HepG2 (cell line): ENCODE measurements around the gene MYH9. TPM values are rescaled to one million over a fixed set of nuclear protein-coding genes. Genes with fewer than 3 reads are reported as not detected.

ENCODE experiments used
- ARHGAP35 ChIP-seq: sonication (generic); formaldehyde crosslinking; IDR thresholded peaks from 2 replicates; pipeline ENCODE4 v1.9.0; 2022; ENCODE audit warnings: mild to moderate bottlenecking, inconsistent platforms, moderate library complexity, missing genetic modification reagents, borderline replicate concordance
- BHLHE40 ChIP-seq: IDR thresholded peaks from 2 replicates; pipeline ENCODE4 v1.6.1; 2011; ENCODE audit warnings: low read length, improper control_type of control experiment
- DNMT3B ChIP-seq: conservative IDR thresholded peaks from 2 replicates; pipeline ENCODE4 v1.6.1; 2016; ENCODE audit warnings: missing biosample characterization, control low read depth
- ETS1 ChIP-seq: sonication (generic); formaldehyde crosslinking; IDR thresholded peaks from 2 replicates; pipeline ENCODE4 v1.4.0; 2020; ENCODE audit warnings: missing genetic modification reagents
- EZH2 ChIP-seq: conservative IDR thresholded peaks from 2 replicates; pipeline ENCODE4 v1.6.1; 2012; ENCODE audit warnings: mild to moderate bottlenecking, low read depth, low read length, moderate library complexity
- FIP1L1 ChIP-seq: fragments of 200-400 bp; formaldehyde crosslinking; IDR thresholded peaks from 2 replicates; pipeline ENCODE4 v1.6.1; 2018; ENCODE audit warnings: low read depth, mild to moderate bottlenecking, low read length, moderate library complexity, borderline replicate concordance; ENCODE audit not compliant: insufficient read depth
- HES4 ChIP-seq: sonication (generic); formaldehyde crosslinking; IDR thresholded peaks from 2 replicates; pipeline ENCODE4 v1.9.0; 2021; ENCODE audit warnings: mild to moderate bottlenecking, missing genetic modification reagents, borderline replicate concordance
- HNF4A ChIP-seq: sonication (generic); formaldehyde crosslinking; IDR thresholded peaks from 2 replicates; pipeline ENCODE4 v1.4.0; 2020; ENCODE audit warnings: missing genetic modification reagents
- MAF1 ChIP-seq: sonication (generic); formaldehyde crosslinking; IDR thresholded peaks from 2 replicates; pipeline ENCODE4 v1.5.0; 2020; ENCODE audit warnings: missing genetic modification reagents, borderline replicate concordance
- RFX3 ChIP-seq: IDR thresholded peaks from 2 replicates; pipeline ENCODE4 v1.6.1; 2016; ENCODE audit warnings: missing biosample characterization, missing genetic modification reagents
- RXRA ChIP-seq: sonication (generic); formaldehyde crosslinking; IDR thresholded peaks from 2 replicates; pipeline ENCODE4 v1.5.1; 2020; ENCODE audit warnings: missing genetic modification reagents
- SETDB1 ChIP-seq: sonication (generic); formaldehyde crosslinking; IDR thresholded peaks from 2 replicates; pipeline ENCODE4 v1.5.1; 2020; ENCODE audit warnings: missing genetic modification reagents, mild to moderate bottlenecking, borderline replicate concordance
- WIZ ChIP-seq: sonication (generic); formaldehyde crosslinking; IDR thresholded peaks from 2 replicates; pipeline ENCODE4 v1.5.1; 2020; ENCODE audit warnings: mild to moderate bottlenecking, missing genetic modification reagents
- ZNF549 ChIP-seq: sonication (generic); formaldehyde crosslinking; IDR thresholded peaks from 2 replicates; pipeline ENCODE4 v1.5.0; 2020; ENCODE audit warnings: missing genetic modification reagents
- ZNF766 ChIP-seq: sonication (generic); formaldehyde crosslinking; IDR thresholded peaks from 2 replicates; pipeline ENCODE4 v1.5.0; 2020; ENCODE audit warnings: missing genetic modification reagents, borderline replicate concordance
- polyA plus RNA-seq, 8 experiments: library from polyadenylated mRNA; depleted of rRNA in 3 of 8; stranded (reverse) in 7 of 8; unstranded in 1 of 8; fragments of >200 nt; fragmentation: Illumina TruSeq in 4 of 8; extraction: Trizol in 4 of 8; gene quantifications; 2 replicates each; pipeline versions ENCODE4 v1.2.1 to v1.2.3, GENCODE V29; 2011 to 2016; ENCODE audit warnings: low read depth in 4 of 8, missing spikeins in 1 of 8, mixed read lengths in 1 of 8; ENCODE audit not compliant: insufficient read depth in 1 of 8
- total RNA-seq, 5 experiments: library from RNA; depleted of rRNA; stranded (reverse); fragments of >200 nt; fragmentation: Illumina TruSeq; extraction: Trizol; gene quantifications; 2 replicates each; pipeline ENCODE4 v1.2.3, GENCODE V29; 2016; ENCODE audit warnings: low read depth in 1 of 5
- TF ChIP-seq, protein P1 (sequence below): sonication (generic); formaldehyde crosslinking; IDR thresholded peaks from 2 replicates; pipeline ENCODE4 v1.8.1; 2023; ENCODE audit warnings: missing genetic modification reagents, inconsistent platforms, borderline replicate concordance
- TF ChIP-seq, protein P2 (sequence below): sonication (generic); formaldehyde crosslinking; IDR thresholded peaks from 2 replicates; pipeline ENCODE4 v1.4.0; 2020; ENCODE audit warnings: missing genetic modification reagents, borderline replicate concordance

The MYH9 gene
- total and polyA plus RNA-seq, 2 of the 13 experiments (the other 11 are each of a cell fraction or from before 2014, with no cell fraction given) = 50.7 to 98.5 TPM

- TF ChIP-seq, protein P1, sequence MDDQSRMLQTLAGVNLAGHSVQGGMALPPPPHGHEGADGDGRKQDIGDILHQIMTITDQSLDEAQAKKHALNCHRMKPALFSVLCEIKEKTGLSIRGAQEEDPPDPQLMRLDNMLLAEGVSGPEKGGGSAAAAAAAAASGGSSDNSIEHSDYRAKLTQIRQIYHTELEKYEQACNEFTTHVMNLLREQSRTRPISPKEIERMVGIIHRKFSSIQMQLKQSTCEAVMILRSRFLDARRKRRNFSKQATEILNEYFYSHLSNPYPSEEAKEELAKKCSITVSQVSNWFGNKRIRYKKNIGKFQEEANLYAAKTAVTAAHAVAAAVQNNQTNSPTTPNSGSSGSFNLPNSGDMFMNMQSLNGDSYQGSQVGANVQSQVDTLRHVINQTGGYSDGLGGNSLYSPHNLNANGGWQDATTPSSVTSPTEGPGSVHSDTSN (CRISPR knock-in tag) = no peak
- TF ChIP-seq HNF4A (CRISPR knock-in tag) (peak; percentile 46), FIP1L1 (no peak), ZNF766 (CRISPR knock-in tag) (no peak), RFX3 (CRISPR knock-in tag) (no peak), ARHGAP35 (CRISPR knock-in tag) (no peak), ETS1 (CRISPR knock-in tag) (no peak), HES4 (CRISPR knock-in tag) (no peak), BHLHE40 (no peak), ZNF549 (no peak), EZH2 (no peak), MAF1 (CRISPR knock-in tag) (peak; percentile 41; the same call in 1 of the 2 replicates), SETDB1 (CRISPR knock-in tag) (no peak), WIZ (no peak), DNMT3B (CRISPR knock-in tag) (no peak), RXRA (peak; percentile 54; the same call in 1 of the 2 replicates)
- TF ChIP-seq, protein P2, sequence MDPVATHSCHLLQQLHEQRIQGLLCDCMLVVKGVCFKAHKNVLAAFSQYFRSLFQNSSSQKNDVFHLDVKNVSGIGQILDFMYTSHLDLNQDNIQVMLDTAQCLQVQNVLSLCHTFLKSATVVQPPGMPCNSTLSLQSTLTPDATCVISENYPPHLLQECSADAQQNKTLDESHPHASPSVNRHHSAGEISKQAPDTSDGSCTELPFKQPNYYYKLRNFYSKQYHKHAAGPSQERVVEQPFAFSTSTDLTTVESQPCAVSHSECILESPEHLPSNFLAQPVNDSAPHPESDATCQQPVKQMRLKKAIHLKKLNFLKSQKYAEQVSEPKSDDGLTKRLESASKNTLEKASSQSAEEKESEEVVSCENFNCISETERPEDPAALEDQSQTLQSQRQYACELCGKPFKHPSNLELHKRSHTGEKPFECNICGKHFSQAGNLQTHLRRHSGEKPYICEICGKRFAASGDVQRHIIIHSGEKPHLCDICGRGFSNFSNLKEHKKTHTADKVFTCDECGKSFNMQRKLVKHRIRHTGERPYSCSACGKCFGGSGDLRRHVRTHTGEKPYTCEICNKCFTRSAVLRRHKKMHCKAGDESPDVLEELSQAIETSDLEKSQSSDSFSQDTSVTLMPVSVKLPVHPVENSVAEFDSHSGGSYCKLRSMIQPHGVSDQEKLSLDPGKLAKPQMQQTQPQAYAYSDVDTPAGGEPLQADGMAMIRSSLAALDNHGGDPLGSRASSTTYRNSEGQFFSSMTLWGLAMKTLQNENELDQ (CRISPR knock-in tag) = no peak
Observed at GRCh38 chr22:36351921-36352802, 35.6 kb downstream of the MYH9 start (continued).
